ENCODE data around the gene WDR18.

Gene WDR18

GRCh38 chr19:991932-992669 is 8.0 kb downstream of the WDR18 start:
- no peak overlapping the region for H3K4me3 ChIP-seq (ENCODE audit: insufficient read depth, low read depth, low read length, poor library complexity, severe bottlenecking)
- no peak overlapping the region for H3K27ac ChIP-seq (ENCODE audit: insufficient read depth, low read length, poor library complexity, severe bottlenecking)
- no peaks in the 10 kb centered on the region for H3K9me3 ChIP-seq (ENCODE audit: control insufficient read depth, low read length)
- peaks cover 20% of the 10 kb centered on the region for H3K36me3 ChIP-seq (ENCODE audit: control insufficient read depth, insufficient read depth, low read length)
- no peak for DNase-seq
- H3K27me3 ChIP-seq (replicated peaks; ENCODE audit: control insufficient read depth, insufficient read depth, low read length, poor library complexity, severe bottlenecking) = no peaks in the 10 kb centered on the region
- H3K4me1 ChIP-seq (ENCODE audit: control insufficient read depth, insufficient read depth, low read length, poor library complexity, severe bottlenecking) = peaks cover 11% of the 10 kb centered on the region

GRCh38 chr19:992670-993055 is 8.5 kb downstream of the WDR18 start:
- Histone ChIP-seq H3K27me3 (replicated peaks; ENCODE audit: control insufficient read depth, insufficient read depth, low read length, poor library complexity, severe bottlenecking) (no peaks in the 10 kb centered on the region), H3K9me3 (ENCODE audit: control insufficient read depth, low read length) (no peaks in the 10 kb centered on the region), H3K36me3 (ENCODE audit: control insufficient read depth, insufficient read depth, low read length) (peaks cover 20% of the 10 kb centered on the region), H3K27ac (ENCODE audit: insufficient read depth, low read length, poor library complexity, severe bottlenecking) (no peak overlapping the region), H3K4me1 (ENCODE audit: control insufficient read depth, insufficient read depth, low read length, poor library complexity, severe bottlenecking) (peaks cover 11% of the 10 kb centered on the region), H3K4me3 (ENCODE audit: insufficient read depth, low read depth, low read length, poor library complexity, severe bottlenecking) (no peak overlapping the region)
- no peak for DNase-seq

- Histone ChIP-seq H3K9me3 (ENCODE audit: control insufficient read depth, low read length) (no peaks in the 10 kb centered on the region), H3K36me3 (ENCODE audit: control insufficient read depth, insufficient read depth, low read length) (peaks cover 20% of the 10 kb centered on the region), H3K27me3 (replicated peaks; ENCODE audit: control insufficient read depth, insufficient read depth, low read length, poor library complexity, severe bottlenecking) (no peaks in the 10 kb centered on the region), H3K4me3 (ENCODE audit: insufficient read depth, low read depth, low read length, poor library complexity, severe bottlenecking) (no peak overlapping the region), H3K4me1 (ENCODE audit: control insufficient read depth, insufficient read depth, low read length, poor library complexity, severe bottlenecking) (peaks cover 11% of the 10 kb centered on the region), H3K27ac (ENCODE audit: insufficient read depth, low read length, poor library complexity, severe bottlenecking) (no peak overlapping the region)
- no peak for DNase-seq
These were observed 9.3 kb downstream of the WDR18 start for GRCh38 chr19:993361-993830.

- Histone ChIP-seq H3K36me3 (ENCODE audit: control insufficient read depth, insufficient read depth, low read length) (peaks cover 16% of the 10 kb centered on the region), H3K27ac (ENCODE audit: insufficient read depth, low read length, poor library complexity, severe bottlenecking) (no peak overlapping the region), H3K4me1 (ENCODE audit: control insufficient read depth, insufficient read depth, low read length, poor library complexity, severe bottlenecking) (peaks cover 11% of the 10 kb centered on the region), H3K27me3 (replicated peaks; ENCODE audit: control insufficient read depth, insufficient read depth, low read length, poor library complexity, severe bottlenecking) (peaks cover under 1% of the 10 kb centered on the region), H3K4me3 (ENCODE audit: insufficient read depth, low read depth, low read length, poor library complexity, severe bottlenecking) (no peak overlapping the region), H3K9me3 (ENCODE audit: control insufficient read depth, low read length) (no peaks in the 10 kb centered on the region)
- no peak for DNase-seq
These were observed 9.8 kb downstream of the WDR18 start for GRCh38 chr19:993831-994393.

- DNase-seq = no peak
- Histone ChIP-seq H3K36me3 (ENCODE audit: control insufficient read depth, insufficient read depth, low read length) (peaks cover 16% of the 10 kb centered on the region), H3K4me3 (ENCODE audit: insufficient read depth, low read depth, low read length, poor library complexity, severe bottlenecking) (no peak overlapping the region), H3K9me3 (ENCODE audit: control insufficient read depth, low read length) (no peaks in the 10 kb centered on the region), H3K4me1 (ENCODE audit: control insufficient read depth, insufficient read depth, low read length, poor library complexity, severe bottlenecking) (peaks cover 11% of the 10 kb centered on the region), H3K27me3 (replicated peaks; ENCODE audit: control insufficient read depth, insufficient read depth, low read length, poor library complexity, severe bottlenecking) (peaks cover 6% of the 10 kb centered on the region), H3K27ac (ENCODE audit: insufficient read depth, low read length, poor library complexity, severe bottlenecking) (no peak overlapping the region)
These were observed 10.4 kb downstream of the WDR18 start for GRCh38 chr19:994516-994915.

- Histone ChIP-seq H3K36me3 (ENCODE audit: control insufficient read depth, insufficient read depth, low read length) (peaks cover 9% of the 10 kb centered on the region), H3K4me3 (ENCODE audit: insufficient read depth, low read depth, low read length, poor library complexity, severe bottlenecking) (no peak overlapping the region), H3K27ac (ENCODE audit: insufficient read depth, low read length, poor library complexity, severe bottlenecking) (no peak overlapping the region), H3K9me3 (ENCODE audit: control insufficient read depth, low read length) (no peaks in the 10 kb centered on the region), H3K4me1 (ENCODE audit: control insufficient read depth, insufficient read depth, low read length, poor library complexity, severe bottlenecking) (peaks cover 11% of the 10 kb centered on the region), H3K27me3 (replicated peaks; ENCODE audit: control insufficient read depth, insufficient read depth, low read length, poor library complexity, severe bottlenecking) (peaks cover 7% of the 10 kb centered on the region)
- no peak for DNase-seq
These were observed 11.1 kb downstream of the WDR18 start for GRCh38 chr19:995051-995827.

GRCh38 chr19:996051-996838 is 12.1 kb downstream of the WDR18 start:
- Histone ChIP-seq H3K27ac (ENCODE audit: insufficient read depth, low read length, poor library complexity, severe bottlenecking) (no peak overlapping the region), H3K27me3 (replicated peaks; ENCODE audit: control insufficient read depth, insufficient read depth, low read length, poor library complexity, severe bottlenecking) (peaks cover 14% of the 10 kb centered on the region)

GRCh38 chr19:998064-998463 is 13.9 kb downstream of the WDR18 start:
- Histone ChIP-seq H3K27ac (ENCODE audit: insufficient read depth, low read length, poor library complexity, severe bottlenecking) (no peak overlapping the region), H3K4me3 (ENCODE audit: insufficient read depth, low read depth, low read length, poor library complexity, severe bottlenecking) (no peak overlapping the region), H3K9me3 (ENCODE audit: control insufficient read depth, low read length) (no peaks in the 10 kb centered on the region), H3K27me3 (replicated peaks; ENCODE audit: control insufficient read depth, insufficient read depth, low read length, poor library complexity, severe bottlenecking) (peaks cover 18% of the 10 kb centered on the region), H3K4me1 (ENCODE audit: control insufficient read depth, insufficient read depth, low read length, poor library complexity, severe bottlenecking) (peaks cover 24% of the 10 kb centered on the region), H3K36me3 (ENCODE audit: control insufficient read depth, insufficient read depth, low read length) (peaks cover 4% of the 10 kb centered on the region)
- no peak for DNase-seq

More at GRCh38 chr19:996051-996838, 12.1 kb downstream of the WDR18 start:
- Histone ChIP-seq H3K36me3 (ENCODE audit: control insufficient read depth, insufficient read depth, low read length) (peaks cover 9% of the 10 kb centered on the region), H3K4me3 (ENCODE audit: insufficient read depth, low read depth, low read length, poor library complexity, severe bottlenecking) (peak overlapping the region; percentile 21), H3K4me1 (ENCODE audit: control insufficient read depth, insufficient read depth, low read length, poor library complexity, severe bottlenecking) (peaks cover 18% of the 10 kb centered on the region), H3K9me3 (ENCODE audit: control insufficient read depth, low read length) (no peaks in the 10 kb centered on the region)
- DNase-seq = peak; percentile 74 to 93 (median 92)

- Histone ChIP-seq H3K4me1 (ENCODE audit: control insufficient read depth, insufficient read depth, low read length, poor library complexity, severe bottlenecking) (peaks cover 24% of the 10 kb centered on the region), H3K27ac (ENCODE audit: insufficient read depth, low read length, poor library complexity, severe bottlenecking) (no peak overlapping the region), H3K27me3 (replicated peaks; ENCODE audit: control insufficient read depth, insufficient read depth, low read length, poor library complexity, severe bottlenecking) (peaks cover 18% of the 10 kb centered on the region), H3K9me3 (ENCODE audit: control insufficient read depth, low read length) (no peaks in the 10 kb centered on the region), H3K36me3 (ENCODE audit: control insufficient read depth, insufficient read depth, low read length) (no peaks in the 10 kb centered on the region), H3K4me3 (ENCODE audit: insufficient read depth, low read depth, low read length, poor library complexity, severe bottlenecking) (no peak overlapping the region)
- DNase-seq = no peak
These were observed 15.2 kb downstream of the WDR18 start for GRCh38 chr19:999379-999719.
